K562 (cell line): ENCODE data around the gene SMIM22. TPM values are rescaled to one million over a fixed set of nuclear protein-coding genes. Genes with fewer than 3 reads are reported as not detected.

Source experiments
- ATAC-seq: fragments of 200-7000 bp; cut with Tn5 transposase; 3 replicates; pipeline ENCODE4 v1.9.1; 2020; ENCODE audit warnings: moderate library complexity
- BruUV-seq: library from RNA; stranded (reverse); fragments of 400-500 nt; replicated peaks from 2 replicates; lab custom pipeline; 2021; lab: Mats Ljungman, UMichigan
- CTCF ChIA-PET: fragments of 300-600 bp; formaldehyde crosslinking; extraction: SDS; loops from one replicate; lab custom pipeline; 2021; ENCODE audit warnings: low intra/inter-chr PET ratio; lab: Yijun Ruan, JAX
- POLR2A ChIA-PET: fragments of 300-600, 350-650 bp; sonication (Branson Sonifier 250); formaldehyde crosslinking; extraction: SDS; loops from one replicate; lab custom pipeline; 2021; ENCODE audit warnings: antibody characterized with exemption, inconsistent platforms; lab: Yijun Ruan, JAX
- DNase-seq, 4 experiments: peaks; one replicate each; pipeline versions ENCODE4 v3.0.0 to v3.0.0-alpha.2; 2011 to 2018; ENCODE audit warnings: low spot score in 3 of 4, mixed read lengths in 3 of 4; ENCODE audit errors: extremely low read depth in 1 of 4
- FAIRE-seq: peaks from 2 replicates; lab custom pipeline; 2011; peaks lifted over from hg19 to GRCh38; lab: Jason Lieb, UNC
- H2AFZ ChIP-seq: 2 replicates; pipeline ENCODE4 v1.6.0; 2011; ENCODE audit warnings: low read depth, low read length, control low read depth, inconsistent platforms
- H3K27ac ChIP-seq: fragments of 200-600 bp; 3 replicates; pipeline ENCODE4 v1.8.0; 2011; ENCODE audit warnings: low read depth, mild to moderate bottlenecking, control low read depth, inconsistent platforms, low read length, moderate library complexity, mixed read lengths; ENCODE audit errors: extremely low read depth
- H3K27me3 ChIP-seq, 2 experiments: fragments of 300-600 bp in 1 of 2; 2 replicates in 1 of 2; 3 replicates in 1 of 2; pipeline versions ENCODE4 v1.6.0 to v1.8.0; 2011; ENCODE audit warnings: inconsistent platforms in 2 of 2, low read length in 2 of 2, mild to moderate bottlenecking in 1 of 2, mixed read lengths in 1 of 2, moderate library complexity in 1 of 2; ENCODE audit not compliant: control insufficient read depth in 2 of 2, insufficient read depth in 2 of 2
- H3K36me3 ChIP-seq: fragments of 300-600 bp; 3 replicates; pipeline ENCODE4 v1.8.0; 2011; ENCODE audit warnings: mild to moderate bottlenecking, low read length, inconsistent platforms; ENCODE audit not compliant: control insufficient read depth, insufficient read depth
- H3K4me1 ChIP-seq, 2 experiments: fragments of 200-600 bp in 1 of 2; replicated peaks in 1 of 2; 2 replicates in 1 of 2; 3 replicates in 1 of 2; pipeline versions ENCODE4 v1.5.1 to v1.8.0; 2011; ENCODE audit warnings: inconsistent platforms in 2 of 2, low read length in 2 of 2, mild to moderate bottlenecking in 1 of 2, mixed read lengths in 1 of 2, moderate library complexity in 1 of 2; ENCODE audit not compliant: control insufficient read depth in 2 of 2, insufficient read depth in 2 of 2
- H3K4me2 ChIP-seq: 2 replicates; pipeline ENCODE4 v1.6.1; 2011; ENCODE audit warnings: low read length, control low read depth, inconsistent platforms, mixed read lengths; ENCODE audit not compliant: insufficient read depth
- H3K4me3 ChIP-seq: fragments of 200-600 bp; sonication (generic), shearing (Covaris generic); 2 replicates; pipeline ENCODE4 v1.5.1; 2016; ENCODE audit warnings: control low read depth, inconsistent platforms
- H3K79me2 ChIP-seq: fragments of 200-600 bp; 3 replicates; pipeline ENCODE4 v1.8.0; 2011; ENCODE audit warnings: low read length, inconsistent platforms; ENCODE audit not compliant: control insufficient read depth, insufficient read depth
- H3K9ac ChIP-seq, 2 experiments: 2 replicates each; pipeline versions ENCODE4 v1.6.0 to v1.6.1; 2011; ENCODE audit warnings: low read depth in 2 of 2, low read length in 2 of 2, control low read depth in 1 of 2, inconsistent platforms in 1 of 2, mild to moderate bottlenecking in 1 of 2, mixed read lengths in 1 of 2; ENCODE audit not compliant: insufficient read depth in 1 of 2
- H3K9me1 ChIP-seq: one replicate; pipeline ENCODE4 v1.6.0; 2011; ENCODE audit warnings: inconsistent platforms, mild to moderate bottlenecking, low read length, moderate library complexity; ENCODE audit not compliant: control insufficient read depth, insufficient read depth
- H3K9me3 ChIP-seq: replicated peaks from 2 replicates; pipeline ENCODE4 v1.5.1; 2011; ENCODE audit warnings: low read depth, low read length, inconsistent platforms; ENCODE audit not compliant: control insufficient read depth, insufficient read depth
- H4K20me1 ChIP-seq: replicated peaks from 2 replicates; pipeline ENCODE4 v1.6.1; 2011; ENCODE audit warnings: low read length, inconsistent platforms, mixed read lengths; ENCODE audit not compliant: control insufficient read depth, insufficient read depth
- FOXK2 ChIP-seq, 2 experiments: fragments of 450-650 bp; IDR thresholded peaks in 1 of 2; conservative IDR thresholded peaks in 1 of 2; 2 replicates each; pipeline ENCODE4 v1.6.1; 2016; ENCODE audit warnings: low read depth in 2 of 2, mild to moderate bottlenecking in 1 of 2
- HDAC6 ChIP-seq: IDR thresholded peaks from 2 replicates; pipeline ENCODE4 v1.6.1; 2012; ENCODE audit warnings: low read depth, mild to moderate bottlenecking, control low read depth, inconsistent platforms, low read length, moderate library complexity
- NR3C1 ChIP-seq: sonication (generic); formaldehyde crosslinking; IDR thresholded peaks from 2 replicates; pipeline ENCODE4 v1.8.1; 2022; ENCODE audit warnings: missing genetic modification reagents
- PCBP1 ChIP-seq: fragments of 200-400 bp; formaldehyde crosslinking; IDR thresholded peaks from 2 replicates; pipeline ENCODE4 v1.6.1; 2018; ENCODE audit warnings: mild to moderate bottlenecking, low read depth, low read length; ENCODE audit not compliant: poor library complexity, severe bottlenecking
- SMARCB1 ChIP-seq: IDR thresholded peaks from 2 replicates; pipeline ENCODE4 v1.6.1; 2011; ENCODE audit warnings: improper control_type of control experiment, low read depth; ENCODE audit not compliant: insufficient read length
- ZNF766 ChIP-seq: fragments of 200-800 bp; sonication (Bioruptor generic); conservative IDR thresholded peaks from 2 replicates; pipeline ENCODE4 v1.6.1; 2016; ENCODE audit warnings: missing genetic modification characterization, missing compliant biosample characterization
- ZNF778 ChIP-seq: fragments of 450-650 bp; formaldehyde crosslinking; IDR thresholded peaks from 2 replicates; pipeline ENCODE4 v1.4.0; 2020; ENCODE audit warnings: mild to moderate bottlenecking, moderate library complexity
- WGBS: fragments of 100-300 bp; shearing (Covaris generic); methylation state at CpG from one replicate; pipeline ENCODE4 v1.1.6; 2016; ENCODE audit warnings: low coverage, mixed read lengths; ENCODE audit not compliant: insufficient coverage; ENCODE audit errors: missing lambda C conversion rate; 5-methylcytosine and 5-hydroxymethylcytosine counted together
- in situ Hi-C: fragments of 300-500 bp; cut with MboI; formaldehyde crosslinking; loops from 4 replicates; pipeline ENCODE4 v1.15.0; 2018; ENCODE audit warnings: inconsistent platforms, mixed read lengths
- intact Hi-C: fragments of 100-400 bp; cut with micrococcal nuclease; formaldehyde crosslinking; loops from 2 replicates; pipeline ENCODE4 v1.14.2; 2022
- polyA plus RNA-seq, 8 experiments: library from polyadenylated mRNA; depleted of rRNA in 4 of 8; stranded (reverse) in 5 of 8; unstranded in 3 of 8; fragments of >200 nt; fragmentation: Nextera tagmentation in 2 of 8; fragmentation: Illumina TruSeq in 1 of 8; extraction: Ambion mirVana in 2 of 8; extraction: Trizol in 1 of 8; gene quantifications; 2 replicates each; pipeline versions ENCODE4 v1.2.1 to v1.2.3, GENCODE V29; 2011 to 2014; ENCODE audit warnings: inconsistent platforms in 1 of 8, missing spikeins in 1 of 8
- total RNA-seq, 7 experiments: library from RNA; depleted of rRNA in 6 of 7; stranded (reverse); fragments of >200 nt in 6 of 7; fragmentation: Illumina TruSeq in 2 of 7; extraction: Trizol in 2 of 7; gene quantifications; 2 replicates each; pipeline versions ENCODE4 v1.2.1 to v1.2.3, GENCODE V29; 2011 to 2021; ENCODE audit warnings: low replicate concordance in 1 of 7
- TF ChIP-seq, protein P1 (sequence below): fragments of 200-400 bp; formaldehyde crosslinking; IDR thresholded peaks from 2 replicates; pipeline ENCODE4 v1.6.1; 2017; ENCODE audit warnings: mild to moderate bottlenecking, low read depth, low read length, moderate library complexity

SMIM22 gene
- total and polyA plus RNA-seq, 9 of the 15 experiments (the other 6 are each of a cell fraction or from before 2014, with no cell fraction given): not detected

DNA sequence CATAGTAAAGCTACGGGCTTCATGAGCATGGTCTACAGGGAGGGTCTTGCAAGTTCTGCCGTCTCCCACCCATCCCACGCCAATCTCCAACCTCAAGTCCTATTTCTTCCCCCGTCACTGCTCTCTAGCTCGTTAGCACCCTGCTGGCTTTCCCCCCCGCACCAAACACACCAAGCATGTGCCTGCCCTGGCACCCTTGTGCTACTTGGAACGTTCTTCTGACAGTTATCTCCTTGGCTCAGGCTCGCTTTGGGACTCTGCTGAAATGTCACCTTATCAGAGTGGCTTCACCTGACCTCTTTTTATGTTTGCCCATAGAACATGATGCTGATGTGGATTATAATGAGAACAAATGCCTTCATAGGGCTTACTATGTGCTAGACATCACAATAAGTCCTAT lies 30.0 kb downstream of the SMIM22 start (continued):
- TF ChIP-seq, protein P1, sequence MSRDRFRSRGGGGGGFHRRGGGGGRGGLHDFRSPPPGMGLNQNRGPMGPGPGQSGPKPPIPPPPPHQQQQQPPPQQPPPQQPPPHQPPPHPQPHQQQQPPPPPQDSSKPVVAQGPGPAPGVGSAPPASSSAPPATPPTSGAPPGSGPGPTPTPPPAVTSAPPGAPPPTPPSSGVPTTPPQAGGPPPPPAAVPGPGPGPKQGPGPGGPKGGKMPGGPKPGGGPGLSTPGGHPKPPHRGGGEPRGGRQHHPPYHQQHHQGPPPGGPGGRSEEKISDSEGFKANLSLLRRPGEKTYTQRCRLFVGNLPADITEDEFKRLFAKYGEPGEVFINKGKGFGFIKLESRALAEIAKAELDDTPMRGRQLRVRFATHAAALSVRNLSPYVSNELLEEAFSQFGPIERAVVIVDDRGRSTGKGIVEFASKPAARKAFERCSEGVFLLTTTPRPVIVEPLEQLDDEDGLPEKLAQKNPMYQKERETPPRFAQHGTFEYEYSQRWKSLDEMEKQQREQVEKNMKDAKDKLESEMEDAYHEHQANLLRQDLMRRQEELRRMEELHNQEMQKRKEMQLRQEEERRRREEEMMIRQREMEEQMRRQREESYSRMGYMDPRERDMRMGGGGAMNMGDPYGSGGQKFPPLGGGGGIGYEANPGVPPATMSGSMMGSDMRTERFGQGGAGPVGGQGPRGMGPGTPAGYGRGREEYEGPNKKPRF: no peak
- TF ChIP-seq SMARCB1: no peak
- no peak for TF ChIP-seq PCBP1

DNA sequence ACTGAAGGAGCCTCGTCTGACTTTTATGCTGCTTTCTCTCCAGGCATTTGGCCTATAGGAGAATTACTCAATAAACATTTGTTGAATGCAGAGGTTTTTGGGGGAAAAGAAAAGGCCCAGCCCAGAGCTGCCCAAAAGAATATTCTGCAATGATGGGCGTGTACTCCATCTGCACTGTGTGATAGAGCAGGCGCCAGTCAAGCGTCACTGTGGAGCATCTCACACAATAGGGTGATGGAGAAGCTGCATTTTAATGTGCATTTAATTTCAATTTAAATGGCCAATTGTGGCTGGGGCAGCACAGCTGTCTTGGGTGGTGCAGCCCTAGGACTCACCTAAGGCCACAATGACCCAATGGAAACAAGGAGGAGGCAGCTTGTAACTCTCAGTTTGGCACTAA lies 31.4 kb downstream of the SMIM22 start:
- H3K9me3 ChIP-seq: no peaks in the 10 kb centered on the region
- CTCF ChIA-PET: no interaction called here
- H3K36me3 ChIP-seq: peaks cover 89% of the 10 kb centered on the region
- TF ChIP-seq FOXK2 (conservative IDR thresholded peaks at IDR 0.05 in 1 of 2, IDR thresholded peaks at IDR 0.05 in 1 of 2; ENCODE audit: low read depth in 2 of 2) (no peak), NR3C1 (no peak), HDAC6 (no peak), ZNF766 (CRISPR knock-in tag) (no peak), ZNF778 (CRISPR knock-in tag) (no peak)
- TF ChIP-seq, all 486 proteins: peak for 0
- WGBS: 80% methylated on average over 4 of the region's 4 CpGs
- BruUV-seq: no TSS peak
- no peak for FAIRE-seq
- Histone ChIP-seq H2AFZ (no peak overlapping the region), H3K27ac (no peak overlapping the region), H3K9me1 (no peaks in the 10 kb centered on the region), H3K4me2 (no peak overlapping the region), H3K9ac (no peak overlapping the region), H3K4me3 (no peak overlapping the region), H3K79me2 (no peaks in the 10 kb centered on the region), H3K4me1 (no peaks in the 10 kb centered on the region), H4K20me1 (no peaks in the 10 kb centered on the region), H3K27me3 (no peaks in the 10 kb centered on the region)
- DNase-seq: no peak
- POLR2A ChIA-PET: interaction anchor here (1.0 to 1.6 kb wide), 3 partner anchors 10 to 18 kb away, joined by 3 to 5 read pairs (median 3); no protein-coding TSS in a partner anchor
- in situ Hi-C loops: no loop called here
- no peak for ATAC-seq
- intact Hi-C loops: no loop called here
